A549 treated with Hydrocortisone at 1 μM for 4 hours (cell line): ENCODE results near the gene ABHD3. TPM values are rescaled to one million over a fixed set of nuclear protein-coding genes. Genes with fewer than 3 reads are reported as not detected.

ENCODE experiments used
- total RNA-seq: library from RNA; stranded (reverse); fragments of 200-300 nt; extraction: Qiagen RNA extraction; gene quantifications from 5 replicates; pipeline ENCODE4 v1.2.3, GENCODE V29; 2022

Gene ABHD3
- total RNA-seq, result 18.3 to 21.6 TPM (median 19.1 TPM) in 5 replicates

GRCh38 chr18:21704603-21705364, at the start of gene ABHD3:
ABHD3 (minus strand) TSS chr18:21704774; CDS start chr18:21704665, 109 bp downstream.

GRCh38 chr18:21740538-21741311, 36.2 kb upstream of the ABHD3 start, which contains the start of gene MIB1:
MIB1 (plus strand) TSS chr18:21740792; CDS start chr18:21741584, 792 bp downstream.

GRCh38 chr18:21612125-21613039, 92.2 kb downstream of the ABHD3 start, which contains the start of gene SNRPD1:
SNRPD1 (plus strand) TSS chr18:21612314; CDS start chr18:21612430, 116 bp downstream.

Other genes with a start within 250 kb of the ABHD3 start
- 8.3 to 10.4 TPM (median 9.1 TPM) in 5 replicates for gene ESCO1, start 104.1 kb downstream of the ABHD3 start, total RNA-seq
- gene SNRPD1, start 92.5 kb downstream of the ABHD3 start, total RNA-seq, result 114 to 187 TPM (median 156 TPM) in 5 replicates
- gene MIB1, start 36.0 kb upstream of the ABHD3 start, total RNA-seq, result 4.9 to 11.2 TPM (median 8.6 TPM) in 5 replicates